ENCODE measurements around the gene FGF19.

DNA sequence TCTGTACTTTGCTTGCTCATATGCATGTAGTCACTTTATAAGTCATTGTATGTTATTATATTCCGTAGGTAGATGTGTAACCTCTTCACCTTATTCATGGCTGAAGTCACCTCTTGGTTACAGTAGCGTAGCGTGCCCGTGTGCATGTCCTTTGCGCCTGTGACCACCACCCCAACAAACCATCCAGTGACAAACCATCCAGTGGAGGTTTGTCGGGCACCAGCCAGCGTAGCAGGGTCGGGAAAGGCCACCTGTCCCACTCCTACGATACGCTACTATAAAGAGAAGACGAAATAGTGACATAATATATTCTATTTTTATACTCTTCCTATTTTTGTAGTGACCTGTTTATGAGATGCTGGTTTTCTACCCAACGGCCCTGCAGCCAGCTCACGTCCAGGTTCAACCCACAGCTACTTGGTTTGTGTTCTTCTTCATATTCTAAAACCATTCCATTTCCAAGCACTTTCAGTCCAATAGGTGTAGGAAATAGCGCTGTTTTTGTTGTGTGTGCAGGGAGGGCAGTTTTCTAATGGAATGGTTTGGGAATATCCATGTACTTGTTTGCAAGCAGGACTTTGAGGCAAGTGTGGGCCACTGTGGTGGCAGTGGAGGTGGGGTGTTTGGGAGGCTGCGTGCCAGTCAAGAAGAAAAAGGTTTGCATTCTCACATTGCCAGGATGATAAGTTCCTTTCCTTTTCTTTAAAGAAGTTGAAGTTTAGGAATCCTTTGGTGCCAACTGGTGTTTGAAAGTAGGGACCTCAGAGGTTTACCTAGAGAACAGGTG lies 51.8 kb downstream of the FGF19 start:
- TF ChIP-seq, protein P1, sequence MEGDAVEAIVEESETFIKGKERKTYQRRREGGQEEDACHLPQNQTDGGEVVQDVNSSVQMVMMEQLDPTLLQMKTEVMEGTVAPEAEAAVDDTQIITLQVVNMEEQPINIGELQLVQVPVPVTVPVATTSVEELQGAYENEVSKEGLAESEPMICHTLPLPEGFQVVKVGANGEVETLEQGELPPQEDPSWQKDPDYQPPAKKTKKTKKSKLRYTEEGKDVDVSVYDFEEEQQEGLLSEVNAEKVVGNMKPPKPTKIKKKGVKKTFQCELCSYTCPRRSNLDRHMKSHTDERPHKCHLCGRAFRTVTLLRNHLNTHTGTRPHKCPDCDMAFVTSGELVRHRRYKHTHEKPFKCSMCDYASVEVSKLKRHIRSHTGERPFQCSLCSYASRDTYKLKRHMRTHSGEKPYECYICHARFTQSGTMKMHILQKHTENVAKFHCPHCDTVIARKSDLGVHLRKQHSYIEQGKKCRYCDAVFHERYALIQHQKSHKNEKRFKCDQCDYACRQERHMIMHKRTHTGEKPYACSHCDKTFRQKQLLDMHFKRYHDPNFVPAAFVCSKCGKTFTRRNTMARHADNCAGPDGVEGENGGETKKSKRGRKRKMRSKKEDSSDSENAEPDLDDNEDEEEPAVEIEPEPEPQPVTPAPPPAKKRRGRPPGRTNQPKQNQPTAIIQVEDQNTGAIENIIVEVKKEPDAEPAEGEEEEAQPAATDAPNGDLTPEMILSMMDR (conservative IDR thresholded peaks at IDR 0.05; ENCODE audit: low read length) = no peak
- no peak for TF ChIP-seq EZH2phosphoT487 (IDR thresholded peaks at IDR 0.05; ENCODE audit: borderline replicate concordance, low read depth, low read length)

Data from OCI-LY7 (cell line).